H1 (cell line): ENCODE data around the gene GNB3. TPM values are rescaled to one million over a fixed set of nuclear protein-coding genes. Genes with fewer than 3 reads are reported as not detected.

Experiments
- CTCF ChIA-PET: fragments of 300-600 bp; sonication (Branson Sonifier 250); formaldehyde crosslinking; loops from one replicate; lab custom pipeline; 2021; ENCODE audit not compliant: partially characterized antibody; lab: Charles Lee
- POLR2A ChIA-PET: fragments of 300-600 bp; sonication (Branson Sonifier 250); formaldehyde crosslinking; loops from one replicate; lab custom pipeline; 2021; ENCODE audit warnings: inconsistent platforms; ENCODE audit not compliant: partially characterized antibody; lab: Charles Lee
- DNase-seq, 2 experiments: peaks; one replicate each; pipeline versions ENCODE4 v3.0.0 to v3.0.0-alpha.2; 2010 to 2022; ENCODE audit warnings: low spot score in 2 of 2, low read depth in 1 of 2, mixed read lengths in 1 of 2
- FAIRE-seq: peaks from 2 replicates; lab custom pipeline; 2011; peaks lifted over from hg19 to GRCh38; lab: Jason Lieb, UNC
- H2AFZ ChIP-seq: 2 replicates; pipeline ENCODE4 v1.8.1; 2012; ENCODE audit warnings: low read length, inconsistent platforms
- H2AK5ac ChIP-seq: 2 replicates; pipeline ENCODE4 v1.6.1; 2013; ENCODE audit warnings: low read depth, low read length
- H2BK120ac ChIP-seq: replicated peaks from 2 replicates; pipeline ENCODE3; 2013; ENCODE audit warnings: low read depth, low read length, inconsistent platforms
- H2BK12ac ChIP-seq: 2 replicates; pipeline ENCODE4 v1.6.1; 2013; ENCODE audit warnings: low read depth, low read length
- H2BK15ac ChIP-seq: 2 replicates; pipeline ENCODE4 v1.6.1; 2013; ENCODE audit warnings: low read length
- H2BK20ac ChIP-seq: 2 replicates; pipeline ENCODE4 v1.6.1; 2013; ENCODE audit warnings: low read length
- H2BK5ac ChIP-seq: 2 replicates; pipeline ENCODE4 v1.6.1; 2013; ENCODE audit warnings: low read depth, low read length
- H3K14ac ChIP-seq: 2 replicates; pipeline ENCODE4 v1.6.1; 2013; ENCODE audit warnings: inconsistent platforms; ENCODE audit not compliant: insufficient read length
- H3K18ac ChIP-seq: 2 replicates; pipeline ENCODE4 v1.6.1; 2013; ENCODE audit warnings: low read length; ENCODE audit errors: extremely low read depth
- H3K23ac ChIP-seq: 2 replicates; pipeline ENCODE4 v1.6.1; 2013; ENCODE audit warnings: inconsistent platforms; ENCODE audit not compliant: insufficient read length
- H3K23me2 ChIP-seq: 2 replicates; pipeline ENCODE4 v1.6.1; 2013; ENCODE audit warnings: low read depth, low read length
- H3K27ac ChIP-seq: 2 replicates; pipeline ENCODE4 v1.6.1; 2011; ENCODE audit warnings: low read depth, low read length, inconsistent platforms
- H3K27me3 ChIP-seq, 4 experiments: replicated peaks in 1 of 4; 1 replicate in 1 of 4; 2 replicates in 3 of 4; pipeline versions ENCODE4 v1.6.1 to v1.8.1; 2011 to 2013; ENCODE audit warnings: low read length in 3 of 4, mild to moderate bottlenecking in 3 of 4, inconsistent platforms in 2 of 4, mixed read lengths in 2 of 4, moderate library complexity in 1 of 4; ENCODE audit not compliant: control insufficient read depth in 3 of 4, insufficient read depth in 3 of 4; ENCODE audit errors: extremely low read depth in 1 of 4
- H3K36me3 ChIP-seq, 4 experiments: 2 replicates each; pipeline versions ENCODE4 v1.6.1 to v1.8.1; 2011 to 2013; ENCODE audit warnings: mild to moderate bottlenecking in 4 of 4, low read length in 3 of 4, moderate library complexity in 2 of 4, control low read depth in 1 of 4, inconsistent platforms in 1 of 4; ENCODE audit not compliant: insufficient read depth in 4 of 4, control insufficient read depth in 2 of 4
- H3K4ac ChIP-seq: replicated peaks from 2 replicates; pipeline ENCODE3; 2013; ENCODE audit warnings: low read length, low read depth, mixed read lengths, inconsistent platforms; ENCODE audit not compliant: insufficient read length
- H3K4me1 ChIP-seq, 4 experiments: replicated peaks in 1 of 4; 1 replicate in 1 of 4; 2 replicates in 3 of 4; pipeline versions ENCODE4 v1.6.1 to v1.8.1; 2011 to 2013; ENCODE audit warnings: low read length in 3 of 4, inconsistent platforms in 2 of 4, mixed read lengths in 1 of 4; ENCODE audit not compliant: insufficient read depth in 4 of 4, control insufficient read depth in 3 of 4
- H3K4me2 ChIP-seq, 2 experiments: 2 replicates each; pipeline versions ENCODE4 v1.6.1 to v1.8.1; 2011 to 2013; ENCODE audit warnings: low read depth in 2 of 2, low read length in 2 of 2, control low read depth in 1 of 2, inconsistent platforms in 1 of 2, mild to moderate bottlenecking in 1 of 2; ENCODE audit not compliant: insufficient read depth in 1 of 2
- H3K4me3 ChIP-seq, 4 experiments: fragments of 200-600, 300-600 bp in 1 of 4; sonication (generic), shearing (Covaris generic), sonication (Bioruptor Twin) in 1 of 4; 2 replicates each; pipeline versions ENCODE4 v1.5.1 to v1.8.1; 2011 to 2016; ENCODE audit warnings: low read length in 4 of 4, low read depth in 3 of 4, control low read depth in 2 of 4, inconsistent platforms in 2 of 4, mild to moderate bottlenecking in 2 of 4, mixed read lengths in 1 of 4, moderate library complexity in 1 of 4; ENCODE audit not compliant: insufficient read depth in 2 of 4; ENCODE audit errors: extremely low read depth in 1 of 4
- H3K56ac ChIP-seq: replicated peaks from 2 replicates; pipeline ENCODE3; 2013; ENCODE audit warnings: low read depth, mild to moderate bottlenecking, mixed read lengths, low read length, inconsistent platforms; ENCODE audit not compliant: insufficient read length
- H3K79me1 ChIP-seq: 2 replicates; pipeline ENCODE4 v1.6.1; 2013; ENCODE audit warnings: low read depth, low read length, control low read depth
- H3K79me2 ChIP-seq, 2 experiments: 2 replicates each; pipeline versions ENCODE4 v1.6.1 to v1.8.1; 2012 to 2013; ENCODE audit warnings: low read length in 2 of 2, mild to moderate bottlenecking in 2 of 2, inconsistent platforms in 1 of 2; ENCODE audit not compliant: insufficient read depth in 2 of 2, control insufficient read depth in 1 of 2
- H3K9ac ChIP-seq, 4 experiments: replicated peaks in 1 of 4; 1 replicate in 1 of 4; 2 replicates in 3 of 4; pipeline versions ENCODE4 v1.6.1 to v1.8.1; 2011 to 2013; ENCODE audit warnings: low read depth in 3 of 4, low read length in 3 of 4, control low read depth in 2 of 4, mild to moderate bottlenecking in 2 of 4, moderate library complexity in 2 of 4, inconsistent platforms in 1 of 4; ENCODE audit errors: extremely low read depth in 1 of 4
- H3K9me3 ChIP-seq, 2 experiments: 2 replicates each; pipeline versions ENCODE4 v1.6.1 to v1.8.1; 2012 to 2013; ENCODE audit warnings: mild to moderate bottlenecking in 2 of 2, moderate library complexity in 2 of 2, control low read depth in 1 of 2, inconsistent platforms in 1 of 2, low read depth in 1 of 2, low read length in 1 of 2, mixed read lengths in 1 of 2; ENCODE audit not compliant: insufficient read depth in 2 of 2
- H4K20me1 ChIP-seq, 2 experiments: replicated peaks in 1 of 2; 2 replicates each; pipeline versions ENCODE3 to v1.8.1; 2011 to 2013; ENCODE audit warnings: inconsistent platforms in 2 of 2, low read length in 2 of 2, mild to moderate bottlenecking in 1 of 2; ENCODE audit not compliant: insufficient read depth in 2 of 2, control insufficient read depth in 1 of 2
- H4K5ac ChIP-seq: 2 replicates; pipeline ENCODE4 v1.6.1; 2013; ENCODE audit warnings: low read length, low read depth, mixed read lengths, inconsistent platforms; ENCODE audit not compliant: insufficient read length
- H4K8ac ChIP-seq: 2 replicates; pipeline ENCODE4 v1.8.0; 2013; ENCODE audit warnings: mild to moderate bottlenecking, moderate library complexity, low read length, inconsistent platforms; ENCODE audit not compliant: insufficient read depth; ENCODE audit errors: extremely low read depth
- H4K91ac ChIP-seq: replicated peaks from 2 replicates; pipeline ENCODE3; 2013; ENCODE audit warnings: low read length, mixed read lengths, inconsistent platforms; ENCODE audit not compliant: insufficient read length
- BRCA1 ChIP-seq: IDR thresholded peaks from 2 replicates; pipeline ENCODE4 v1.6.1; 2012; ENCODE audit warnings: low read depth, low read length, improper control_type of control experiment
- CEBPB ChIP-seq: IDR thresholded peaks from 2 replicates; pipeline ENCODE4 v1.6.1; 2012; ENCODE audit warnings: low read depth, low read length
- POU5F1 ChIP-seq: IDR thresholded peaks from 2 replicates; pipeline ENCODE4 v1.6.1; 2011; ENCODE audit warnings: low read depth, mild to moderate bottlenecking, low read length, moderate library complexity
- YY1 ChIP-seq: IDR thresholded peaks from 2 replicates; pipeline ENCODE4 v1.6.1; 2011; ENCODE audit warnings: low read depth, mild to moderate bottlenecking, low read length
- WGBS, 2 experiments: shearing (Covaris generic) in 1 of 2; methylation state at CpG; one replicate each; pipeline versions ENCODE4 v1.1.6 to v1.1.7; 2013 to 2015; ENCODE audit warnings: low lambda C conversion rate in 2 of 2, mixed read lengths in 2 of 2, inconsistent platforms in 1 of 2, low coverage in 1 of 2, missing lambda C conversion rate in 1 of 2; ENCODE audit not compliant: insufficient replicate concordance in 2 of 2, insufficient coverage in 1 of 2, insufficient read length in 1 of 2; ENCODE audit errors: extremely low coverage in 1 of 2, missing lambda C conversion rate in 1 of 2; 5-methylcytosine and 5-hydroxymethylcytosine counted together
- polyA plus RNA-seq, 7 experiments: library from polyadenylated mRNA; depleted of rRNA in 3 of 7; stranded (reverse) in 5 of 7; unstranded in 2 of 7; fragments of >200 nt in 5 of 7; fragments of 200-250 nt in 2 of 7; gene quantifications; 1 replicate in 5 of 7; 2 replicates in 1 of 7; 4 replicates in 1 of 7; pipeline versions ENCODE4 v1.2.1 to v1.2.3, GENCODE V29; 2011 to 2013; ENCODE audit warnings: missing spikeins in 2 of 7, mixed read lengths in 2 of 7
- total RNA-seq: library from RNA; stranded (reverse); fragmentation: NEBNext Ultra II Directional; extraction: Animal tissue kit (Norgen Biotek cat#: 25700); gene quantifications from 2 replicates; pipeline ENCODE4 v1.2.1, GENCODE V29; 2021

GNB3 gene
- total and polyA plus RNA-seq, 2 of the 8 experiments (the other 6 are each of a cell fraction or from before 2014, with no cell fraction given) = 9.9 TPM

- Histone ChIP-seq H4K8ac (no peak overlapping the region; the same call in 1 of the 2 replicates), H3K27ac (no peak overlapping the region), H3K4me1 (peaks cover 0 to 4% (median 2%) of the 10 kb centered on the region in 4 experiments; a peak in 4 of 7 replicates), H4K91ac (no peak overlapping the region), H3K18ac (0 out of 2 replicates have a peak overlapping the region, but pooled peaks have one; percentile 16), H4K5ac (no peak overlapping the region), H3K4ac (no peak overlapping the region), H3K23me2 (no peaks in the 10 kb centered on the region; the same call in 1 of the 2 replicates), H2BK15ac (no peak overlapping the region), H3K14ac (no peak overlapping the region), H3K27me3 (no peaks in the 10 kb centered on the region; a peak in 1 of 7 replicates), H3K79me1 (no peaks in the 10 kb centered on the region), H3K79me2 (no peaks in the 10 kb centered on the region), H2AFZ (0 out of 2 replicates have a peak overlapping the region, but pooled peaks have one; percentile 20), H2AK5ac (no peak overlapping the region), H2BK5ac (no peak overlapping the region), H3K9me3 (0 out of 4 replicates have a peak, but pooled peaks cover 0 to 2% of the 10 kb centered on the region in 2 experiments), H4K20me1 (no peaks in the 10 kb centered on the region), H2BK12ac (peak overlapping the region; percentile 95), H3K36me3 (no peaks in the 10 kb centered on the region), H3K4me3 (no peak overlapping the region), H3K56ac (no peak overlapping the region), H3K9ac (no peak overlapping the region), H2BK20ac (no peak overlapping the region), H3K4me2 (0 out of 4 replicates have a peak overlapping the region, but pooled peaks of 1 of the 2 experiments have one; percentile 6), H2BK120ac (no peak overlapping the region), H3K23ac (no peak overlapping the region)
- DNase-seq (no peak), FAIRE-seq (no peak)
- CTCF ChIA-PET = interaction anchor here (2.9 to 6.4 kb wide), 2 partner anchors 16 to 31 kb away, joined by 9 to 45 read pairs; no protein-coding TSS in a partner anchor
- POLR2A ChIA-PET = interaction anchor here (0.6 to 1.2 kb wide), 2 partner anchors 12 to 40 kb away, joined by 3 to 6 read pairs; partner anchors contain the start of gene GPR162
- TF ChIP-seq BRCA1 = no peak
- no peak for TF ChIP-seq YY1
- no peak for TF ChIP-seq POU5F1
- peak; percentile 44; the same call in 1 of the 2 replicates for TF ChIP-seq CEBPB
- WGBS, 2 experiments = 78% methylated on average over 8 of the region's 10 CpGs; no CpG with 5 or more reads in 1 of the 2 experiments
Observed at GRCh38 chr12:6809056-6809455, 31.7 kb upstream of the GNB3 start.
